GM21390 (cell line): ENCODE results near the gene CRB2.

Experiments used
- ATAC-seq: cut with Tn5 transposase; IDR thresholded peaks from one replicate; pipeline ENCODE4 v1.9.1; 2021; ENCODE audit not compliant: unreplicated experiment

CRB2 gene

DNA sequence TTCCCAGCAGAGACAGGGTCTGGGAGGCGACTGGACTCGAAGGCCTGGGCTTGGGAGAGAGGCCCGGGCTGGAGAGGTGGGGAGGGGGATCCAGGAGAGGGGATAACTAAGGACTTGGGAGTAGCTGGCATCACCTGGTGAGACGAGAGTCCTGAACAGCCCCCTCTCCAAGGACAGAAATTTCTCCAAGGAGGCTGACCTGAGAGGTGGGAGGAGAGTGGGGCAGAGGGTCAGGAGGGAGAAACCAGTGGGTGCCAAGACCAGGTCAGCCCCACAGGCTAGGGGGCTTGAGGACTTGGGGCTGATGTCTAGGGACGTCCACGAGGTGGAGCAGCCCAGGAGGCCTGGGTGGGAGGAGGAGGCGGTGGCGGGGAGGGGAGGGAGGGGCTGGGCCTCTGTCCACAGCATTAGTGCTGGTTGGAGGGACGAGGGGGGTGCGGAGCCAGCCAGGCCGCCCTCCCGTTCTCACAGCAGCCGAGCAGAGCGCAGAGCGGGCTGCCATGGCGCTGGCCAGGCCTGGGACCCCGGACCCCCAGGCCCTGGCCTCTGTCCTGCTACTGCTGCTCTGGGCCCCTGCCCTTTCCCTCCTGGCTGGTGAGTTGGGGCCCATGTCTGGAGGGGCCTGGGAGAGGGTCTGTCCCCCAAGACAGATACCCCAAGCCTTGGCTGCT is at the start of gene CRB2:
Gene CRB2, plus strand, starts transcription at position 437 of the 671 bp plus-strand sequence. Its CDS starts 64 bp downstream, at position 501.
- ATAC-seq, result no peak

GRCh38 chr9:123309611-123310010 is 46.4 kb upstream of the CRB2 start:
- no peak for ATAC-seq

DNA sequence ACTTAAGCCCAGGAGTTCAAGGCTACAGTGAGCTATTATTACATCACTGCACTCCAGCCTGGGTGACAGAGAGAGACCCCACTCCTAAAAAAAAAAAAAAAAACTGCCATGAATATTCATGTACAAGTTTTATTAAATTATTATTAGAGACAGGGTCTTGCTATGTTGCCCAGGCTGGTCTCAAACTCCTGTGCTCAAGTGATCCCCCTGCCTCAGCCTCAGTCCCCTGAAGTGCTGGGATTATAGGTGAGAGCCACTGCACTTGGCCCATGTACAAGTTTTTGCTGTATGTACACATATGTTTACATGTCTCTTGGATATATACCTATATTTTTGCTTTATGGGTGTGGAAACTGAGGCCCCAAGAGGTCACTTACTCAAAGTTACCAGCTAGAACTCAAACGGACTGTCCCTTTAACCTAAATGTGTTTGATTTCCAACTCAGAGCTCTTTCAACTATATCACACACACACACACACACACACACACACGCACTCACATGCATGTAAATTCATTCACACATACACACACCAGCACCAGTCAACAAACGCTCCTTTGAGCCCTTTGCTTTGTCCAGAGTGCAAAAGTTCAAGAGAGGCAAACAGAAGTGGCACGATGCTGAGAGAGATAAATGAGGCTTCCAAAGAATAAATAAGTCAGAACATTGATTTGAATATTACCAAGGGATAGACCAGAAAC is 45.3 kb upstream of the CRB2 start:
- no peak for ATAC-seq

- ATAC-seq, result no peak
Measured at GRCh38 chr9:123311250-123311752, 44.7 kb upstream of the CRB2 start.

GRCh38 chr9:123312306-123312877 is 43.6 kb upstream of the CRB2 start:
- no peak for ATAC-seq

DNA sequence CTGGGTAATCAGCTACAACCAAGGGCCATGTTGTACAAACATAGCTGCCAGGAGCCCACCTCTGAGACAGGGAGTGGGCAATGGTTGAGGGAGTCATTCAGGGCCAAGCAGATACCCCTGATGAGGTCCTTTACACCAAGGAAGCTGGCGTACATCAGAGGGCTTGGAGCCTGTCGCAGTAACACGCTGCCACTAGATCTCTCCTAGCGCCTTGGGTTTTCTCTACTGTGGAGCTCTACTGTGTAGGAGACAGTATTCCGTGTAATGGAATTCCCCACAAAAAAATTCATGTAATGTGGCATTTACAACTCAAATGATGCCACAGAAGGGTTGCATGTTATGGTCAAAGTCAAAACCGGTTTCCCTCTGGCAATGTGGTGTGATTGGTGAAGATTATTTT is 41.4 kb upstream of the CRB2 start:
- ATAC-seq, result no peak

DNA sequence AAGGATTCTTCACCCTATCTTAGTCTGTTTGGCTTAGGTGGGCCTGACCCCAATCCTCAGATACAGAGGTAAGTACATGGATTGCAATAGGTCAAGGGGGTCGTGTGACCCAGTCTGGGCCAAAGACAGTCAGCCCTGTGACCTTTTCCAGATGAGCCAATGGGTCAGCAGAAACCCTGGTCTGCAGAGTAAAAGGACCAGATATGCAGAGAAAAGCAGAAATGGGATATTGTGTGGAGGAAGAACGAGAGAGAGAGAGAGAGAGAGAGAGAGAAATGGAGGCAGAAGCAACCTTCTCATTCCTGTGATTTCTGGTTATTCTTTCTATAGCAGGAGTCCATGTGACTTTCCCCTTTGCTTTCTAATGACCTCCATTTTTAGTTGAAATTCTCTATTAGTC is 40.4 kb upstream of the CRB2 start:
- no peak for ATAC-seq

DNA sequence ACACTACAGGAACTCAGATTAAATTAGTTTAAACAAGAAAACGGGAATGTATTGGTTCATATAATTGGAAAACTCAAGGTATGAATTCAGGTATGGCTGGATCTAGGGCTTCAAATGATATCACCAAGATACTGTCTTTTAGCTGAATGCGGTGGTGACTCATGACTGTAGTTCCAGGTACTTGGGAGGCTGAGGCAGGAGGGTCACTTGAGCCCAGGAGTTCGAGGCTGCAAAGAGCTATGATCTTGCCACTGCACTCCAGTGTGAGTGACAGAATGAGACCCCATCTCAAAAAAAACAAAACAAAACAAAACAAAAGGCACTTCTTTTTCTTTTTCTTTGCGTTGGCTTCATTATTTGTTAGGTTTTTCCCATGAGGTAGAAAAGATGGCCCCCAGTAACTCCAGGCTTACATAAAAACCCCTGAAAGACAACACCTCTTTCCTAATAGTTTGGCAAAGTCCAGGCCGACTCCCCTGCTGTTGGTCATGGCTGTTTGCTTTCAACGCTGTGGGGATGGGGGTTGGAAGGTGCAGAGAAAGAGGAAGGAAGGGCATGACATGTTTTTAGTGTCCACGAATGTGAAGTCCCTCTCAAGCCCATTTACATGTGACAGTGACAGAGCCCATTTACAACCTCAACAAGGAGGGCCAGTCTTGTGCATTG is 39.8 kb upstream of the CRB2 start:
- ATAC-seq, result no peak

DNA sequence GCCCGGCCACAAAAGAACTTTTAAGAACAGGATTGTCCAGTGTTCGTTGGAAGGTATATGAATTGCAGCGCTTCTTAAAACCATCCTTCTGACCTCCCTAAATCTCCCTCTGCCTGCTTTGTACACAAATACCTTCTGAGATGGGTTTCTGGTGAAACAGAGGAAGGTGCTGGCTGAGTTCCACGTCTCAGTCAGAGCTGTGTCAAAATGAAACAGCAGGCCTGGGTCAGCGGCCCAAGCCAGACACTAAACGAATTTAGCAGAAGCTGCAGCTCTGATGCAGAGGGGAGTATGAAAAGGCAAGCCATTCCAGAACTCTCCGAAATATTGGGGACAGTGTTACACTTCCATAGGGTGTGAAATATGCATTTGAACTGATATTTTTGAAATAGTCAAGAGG is 37.8 kb upstream of the CRB2 start:
- ATAC-seq, result peak; percentile 66

GRCh38 chr9:123318961-123319421 is 37.0 kb upstream of the CRB2 start:
- ATAC-seq, result no peak

- ATAC-seq, result no peak
Measured at GRCh38 chr9:123319541-123320339, 36.3 kb upstream of the CRB2 start.

- no peak for ATAC-seq
Measured at GRCh38 chr9:123320814-123321213, 35.2 kb upstream of the CRB2 start.

DNA sequence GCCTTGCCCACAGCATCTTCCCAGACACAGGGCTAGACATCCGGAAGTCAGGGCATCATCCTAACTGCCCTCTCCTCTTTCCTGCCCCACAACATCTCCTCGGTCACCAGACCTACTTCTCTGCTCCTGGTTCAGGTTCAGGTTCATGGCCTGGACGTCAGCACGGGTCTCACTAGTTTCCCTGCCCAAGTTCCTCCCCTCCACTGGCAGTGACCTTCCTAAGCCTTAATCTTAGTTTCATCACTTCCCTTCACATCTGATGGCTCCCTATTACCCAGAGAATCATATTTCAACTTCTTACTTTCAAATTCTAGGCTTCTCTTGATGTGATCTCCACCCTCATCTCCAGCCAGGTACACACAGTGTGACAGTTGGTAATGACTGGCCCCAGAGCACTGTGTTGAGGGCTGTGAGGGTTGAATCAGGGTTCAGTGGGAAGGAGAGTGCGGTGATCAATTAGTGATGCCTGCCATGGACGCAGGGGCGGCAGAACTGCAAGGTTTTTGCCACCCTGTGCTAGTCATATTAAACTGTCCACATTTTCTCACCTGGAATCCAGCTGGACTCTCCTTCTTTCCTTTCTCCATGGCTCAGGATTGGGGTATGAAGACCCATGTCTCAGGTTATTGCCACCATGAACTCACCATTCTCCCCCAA is 34.3 kb upstream of the CRB2 start:
- no peak for ATAC-seq

GRCh38 chr9:123322273-123323195 is 33.5 kb upstream of the CRB2 start:
- ATAC-seq, result peak; percentile 46

GRCh38 chr9:123323196-123324013 is 32.6 kb upstream of the CRB2 start:
- ATAC-seq, result no peak

GRCh38 chr9:123324767-123325183 is 31.2 kb upstream of the CRB2 start:
- no peak for ATAC-seq

GRCh38 chr9:123326187-123326586 is 29.8 kb upstream of the CRB2 start:
- no peak for ATAC-seq

GRCh38 chr9:123326662-123327093 is 29.3 kb upstream of the CRB2 start:
- peak; percentile 40 for ATAC-seq
